Measurements from ENCODE around the gene TRAF3IP1.
"Not testable (repeated sequence)": the region's sequence is repeated elsewhere in the genome, so short reads cannot be mapped to it uniquely, and the experiment has no call there.

The TRAF3IP1 gene

DNA sequence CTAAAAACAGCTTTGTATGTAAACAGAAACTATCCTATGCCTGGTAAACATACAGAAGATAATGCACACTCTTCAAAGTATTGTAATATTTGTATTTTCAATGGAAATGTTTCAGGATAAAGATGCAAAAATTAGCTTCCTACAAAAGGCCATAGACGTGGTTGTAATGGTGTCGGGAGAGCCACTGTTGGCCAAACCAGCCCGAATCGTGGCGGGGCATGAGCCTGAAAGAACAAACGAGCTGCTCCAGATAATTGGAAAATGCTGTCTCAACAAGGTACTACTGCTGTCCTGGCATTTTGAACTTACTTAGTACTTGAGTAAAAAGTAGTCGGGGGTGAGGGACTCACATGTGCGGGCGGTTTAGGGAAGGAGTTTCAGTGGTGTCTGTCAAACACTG is 5.4 kb downstream of the TRAF3IP1 start:
- Histone ChIP-seq H4K20me1 (peaks cover 24% of the 10 kb centered on the region; the same call in 1 of the 2 replicates), H3K9ac (no peak overlapping the region), H3K4me3 (no peak overlapping the region), H3K27me3 (no peaks in the 10 kb centered on the region), H3K36me3 (peaks cover 63% of the 10 kb centered on the region), H3K9me3 (peaks cover 8% of the 10 kb centered on the region; the same call in 1 of the 2 replicates), H3K4me1 (peaks cover 10% of the 10 kb centered on the region), H3K27ac (no peak overlapping the region), H3K4me2 (no peak overlapping the region)
- TF ChIP-seq Cebpa-rat (IDR thresholded peaks at IDR 0.05): no peak

GRCh38 chr2:238326801-238327365 is 6.6 kb downstream of the TRAF3IP1 start:
- peaks cover 15% of the 10 kb centered on the region; the same call in 1 of the 2 replicates for H4K20me1 ChIP-seq
- H3K4me2 ChIP-seq: no peak overlapping the region
- no peak overlapping the region for H3K9ac ChIP-seq
- no peak overlapping the region for H3K27ac ChIP-seq
- peaks cover 8% of the 10 kb centered on the region; the same call in 1 of the 2 replicates for H3K9me3 ChIP-seq
- TF ChIP-seq Cebpa-rat (IDR thresholded peaks at IDR 0.05): no peak
- peaks cover 1% of the 10 kb centered on the region for H3K4me1 ChIP-seq
- H3K27me3 ChIP-seq: no peaks in the 10 kb centered on the region
- peaks cover 75% of the 10 kb centered on the region for H3K36me3 ChIP-seq
- no peak overlapping the region for H3K4me3 ChIP-seq

- Histone ChIP-seq H3K4me3 (no peak overlapping the region), H3K36me3 (peaks cover 83% of the 10 kb centered on the region), H3K27me3 (no peaks in the 10 kb centered on the region), H3K4me1 (no peaks in the 10 kb centered on the region), H3K4me2 (no peak overlapping the region), H4K20me1 (peaks cover 11% of the 10 kb centered on the region; the same call in 1 of the 2 replicates), H3K9me3 (peaks cover 8% of the 10 kb centered on the region; the same call in 1 of the 2 replicates), H3K27ac (no peak overlapping the region), H3K9ac (no peak overlapping the region)
- no peak for TF ChIP-seq Cebpa-rat (IDR thresholded peaks at IDR 0.05)
Observed at GRCh38 chr2:238327751-238328150, 7.4 kb downstream of the TRAF3IP1 start.

DNA sequence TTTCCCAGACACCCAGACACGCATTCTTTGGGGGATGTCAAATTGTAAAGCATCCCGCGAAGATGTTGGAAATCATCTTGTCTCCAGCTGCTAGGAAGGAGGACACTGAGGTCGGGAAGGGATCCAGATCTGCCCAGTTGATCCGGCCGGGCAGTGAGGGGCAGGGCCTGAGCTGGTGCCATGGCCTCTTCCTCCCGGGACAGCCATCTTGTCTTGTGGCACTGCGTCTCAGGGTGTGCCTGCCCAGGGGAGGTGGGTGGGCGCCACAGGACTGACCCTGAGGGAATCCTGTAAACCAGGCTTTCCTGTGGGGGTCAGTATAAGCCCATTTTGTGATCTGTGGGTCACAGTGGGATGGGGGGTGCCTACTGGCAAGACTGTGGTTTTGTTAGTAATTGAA is 10.1 kb downstream of the TRAF3IP1 start:
- H3K27ac ChIP-seq: no peak overlapping the region
- H3K4me3 ChIP-seq: no peak overlapping the region
- no peaks in the 10 kb centered on the region for H3K4me1 ChIP-seq
- peaks cover 8% of the 10 kb centered on the region; the same call in 1 of the 2 replicates for H3K9me3 ChIP-seq
- H3K27me3 ChIP-seq: no peaks in the 10 kb centered on the region
- H4K20me1 ChIP-seq: peaks cover 11% of the 10 kb centered on the region; the same call in 1 of the 2 replicates
- no peak overlapping the region for H3K9ac ChIP-seq
- peaks cover 95% of the 10 kb centered on the region for H3K36me3 ChIP-seq
- TF ChIP-seq Cebpa-rat (IDR thresholded peaks at IDR 0.05): no peak
- H3K4me2 ChIP-seq: no peak overlapping the region

GRCh38 chr2:238331916-238332315 is 11.6 kb downstream of the TRAF3IP1 start:
- 0 out of 2 replicates have a peak, but pooled peaks cover under 1% of the 10 kb centered on the region for H3K4me1 ChIP-seq

GRCh38 chr2:238334885-238335284 is 14.6 kb downstream of the TRAF3IP1 start:
- Histone ChIP-seq H3K27me3 (no peaks in the 10 kb centered on the region), H4K20me1 (no peaks in the 10 kb centered on the region), H3K9ac (no peak overlapping the region), H3K9me3 (no peaks in the 10 kb centered on the region), H3K36me3 (peaks cover 70% of the 10 kb centered on the region), H3K27ac (no peak overlapping the region), H3K4me3 (no peak overlapping the region), H3K4me2 (no peak overlapping the region), H3K4me1 (peaks cover 16% of the 10 kb centered on the region)
- TF ChIP-seq Cebpa-rat (IDR thresholded peaks at IDR 0.05): no peak

More at GRCh38 chr2:238331916-238332315, 11.6 kb downstream of the TRAF3IP1 start:
- no peak for TF ChIP-seq Cebpa-rat (IDR thresholded peaks at IDR 0.05)
- H3K4me3 ChIP-seq: no peak overlapping the region
- H3K27ac ChIP-seq: no peak overlapping the region
- no peak overlapping the region for H3K4me2 ChIP-seq
- H3K9me3 ChIP-seq: peaks cover 8% of the 10 kb centered on the region; the same call in 1 of the 2 replicates
- peaks cover 84% of the 10 kb centered on the region for H3K36me3 ChIP-seq
- H3K27me3 ChIP-seq: no peaks in the 10 kb centered on the region
- H4K20me1 ChIP-seq: no peaks in the 10 kb centered on the region
- no peak overlapping the region for H3K9ac ChIP-seq

GRCh38 chr2:238335591-238335990 is 15.3 kb downstream of the TRAF3IP1 start:
- not testable (repeated sequence) for H3K9me3 ChIP-seq, H3K27ac ChIP-seq, H4K20me1 ChIP-seq, H3K9ac ChIP-seq, H3K4me2 ChIP-seq, H3K4me3 ChIP-seq, H3K27me3 ChIP-seq
- peaks cover 63% of the 10 kb centered on the region for H3K36me3 ChIP-seq
- H3K4me1 ChIP-seq: peaks cover 16% of the 10 kb centered on the region

- no peak for TF ChIP-seq Cebpa-rat (IDR thresholded peaks at IDR 0.05)
- Histone ChIP-seq H3K4me2 (no peak overlapping the region), H3K27ac (no peak overlapping the region), H3K9ac (no peak overlapping the region), H3K27me3 (no peaks in the 10 kb centered on the region), H4K20me1 (no peaks in the 10 kb centered on the region), H3K4me3 (no peak overlapping the region), H3K4me1 (peaks cover 16% of the 10 kb centered on the region), H3K9me3 (no peaks in the 10 kb centered on the region), H3K36me3 (peaks cover 57% of the 10 kb centered on the region)
Observed at GRCh38 chr2:238336151-238336550, 15.8 kb downstream of the TRAF3IP1 start.

GRCh38 chr2:238336793-238337444 is 16.6 kb downstream of the TRAF3IP1 start:
- H3K27ac ChIP-seq: no peak overlapping the region
- no peak for TF ChIP-seq Cebpa-rat (IDR thresholded peaks at IDR 0.05)
- H3K27me3 ChIP-seq: no peaks in the 10 kb centered on the region
- no peak overlapping the region for H3K4me3 ChIP-seq
- no peak overlapping the region for H3K9ac ChIP-seq
- H3K36me3 ChIP-seq: peaks cover 50% of the 10 kb centered on the region
- H3K4me1 ChIP-seq: peaks cover 16% of the 10 kb centered on the region
- no peak overlapping the region for H3K4me2 ChIP-seq
- H4K20me1 ChIP-seq: no peaks in the 10 kb centered on the region
- no peaks in the 10 kb centered on the region for H3K9me3 ChIP-seq

GRCh38 chr2:238337846-238338245 is 17.5 kb downstream of the TRAF3IP1 start:
- Histone ChIP-seq H3K27ac (no peak overlapping the region), H3K9ac (no peak overlapping the region), H3K4me1 (peaks cover 16% of the 10 kb centered on the region), H3K4me2 (no peak overlapping the region), H4K20me1 (no peaks in the 10 kb centered on the region), H3K9me3 (no peaks in the 10 kb centered on the region), H3K36me3 (peaks cover 41% of the 10 kb centered on the region), H3K4me3 (no peak overlapping the region), H3K27me3 (no peaks in the 10 kb centered on the region)
- no peak for TF ChIP-seq Cebpa-rat (IDR thresholded peaks at IDR 0.05)

All from BLaER1 (cell line).